ENCODE results near the gene BPIFA3. TPM values are rescaled to one million over a fixed set of nuclear protein-coding genes. Genes with fewer than 3 reads are reported as not detected.

BPIFA3 gene
- total RNA-seq, 1 experiment from 2014 or later: not detected

- Histone ChIP-seq H3F3A (ENCODE audit: insufficient read depth, low read depth) (peaks cover 10% of the 10 kb centered on the region; the same call in 1 of the 2 replicates), H3K9me2 (ENCODE audit: insufficient read depth) (no peaks in the 10 kb centered on the region), H3K27ac (peak overlapping the region; percentile 33), H4K20me1 (ENCODE audit: insufficient read depth) (no peaks in the 10 kb centered on the region), H3K9me3 (ENCODE audit: insufficient read depth, low read depth) (peaks cover 4% of the 10 kb centered on the region), H3K4me1 (replicated peaks; ENCODE audit: insufficient read depth) (peaks cover 32% of the 10 kb centered on the region; the same call in 1 of the 2 replicates), H3K4me2 (no peak overlapping the region), H3K36me3 (ENCODE audit: low read depth) (no peaks in the 10 kb centered on the region), H3K4me3 (no peak overlapping the region), H3K27me3 (ENCODE audit: insufficient read depth, low read depth) (no peaks in the 10 kb centered on the region), H3K79me2 (ENCODE audit: low read depth) (no peaks in the 10 kb centered on the region), H2AFZ (no peak overlapping the region)
- intact Hi-C loops (cut with micrococcal nuclease; ENCODE audit: unreplicated experiment): no loop called here
- POLR2A ChIA-PET (ENCODE audit: unreplicated experiment): no interaction called here
- CTCF ChIA-PET: interaction anchor here (0.6 kb wide), 1 partner anchor 588 kb away, joined by 3 read pairs; no protein-coding TSS in a partner anchor
- DNase-seq: no peak
- TF ChIP-seq EZH2 (IDR thresholded peaks at IDR 0.05; ENCODE audit: low read depth) (no peak), CTCF (conservative IDR thresholded peaks at IDR 0.05) (no peak)
- BruUV-seq (replicated peaks): no TSS peak
Observed at GRCh38 chr20:33261465-33261864, 44.3 kb downstream of the BPIFA3 start.

GRCh38 chr20:33262658-33263065 is 45.5 kb downstream of the BPIFA3 start:
- peak overlapping the region; percentile 20; the same call in 1 of the 2 replicates for H3K4me2 ChIP-seq
- no TSS peak for BruUV-seq (replicated peaks)
- intact Hi-C loops (cut with micrococcal nuclease; ENCODE audit: unreplicated experiment): loop anchor here (1.0 kb wide), 2 partner anchors 30 to 37 kb away; no protein-coding TSS in a partner anchor
- peak; percentile 38 to 66 for DNase-seq
- no peaks in the 10 kb centered on the region for H3K27me3 ChIP-seq (ENCODE audit: insufficient read depth, low read depth)
- H3K9me3 ChIP-seq (ENCODE audit: insufficient read depth, low read depth): peaks cover 4% of the 10 kb centered on the region
- H3K4me1 ChIP-seq (replicated peaks; ENCODE audit: insufficient read depth): peaks cover 32% of the 10 kb centered on the region; the same call in 1 of the 2 replicates
- H2AFZ ChIP-seq: no peak overlapping the region
- H3F3A ChIP-seq (ENCODE audit: insufficient read depth, low read depth): peaks cover 10% of the 10 kb centered on the region; the same call in 1 of the 2 replicates
- TF ChIP-seq CTCF (conservative IDR thresholded peaks at IDR 0.05): peak; percentile 65; the same call in 1 of the 2 replicates
- no peak for TF ChIP-seq EZH2 (IDR thresholded peaks at IDR 0.05; ENCODE audit: low read depth)
- no peaks in the 10 kb centered on the region for H4K20me1 ChIP-seq (ENCODE audit: insufficient read depth)
- ChIA-PET CTCF (interaction anchor here (0.5 to 1.3 kb wide), 6 partner anchors 29 to 766 kb away, joined by 3 to 14 read pairs (median 4); no protein-coding TSS in a partner anchor), POLR2A (ENCODE audit: unreplicated experiment) (interaction anchor here (0.6 kb wide), 1 partner anchor 20 kb away, joined by 4 read pairs; no protein-coding TSS in a partner anchor)
- peak overlapping the region; percentile 33 for H3K27ac ChIP-seq
- no peak overlapping the region for H3K4me3 ChIP-seq
- H3K79me2 ChIP-seq (ENCODE audit: low read depth): no peaks in the 10 kb centered on the region
- H3K9me2 ChIP-seq (ENCODE audit: insufficient read depth): no peaks in the 10 kb centered on the region
- no peaks in the 10 kb centered on the region for H3K36me3 ChIP-seq (ENCODE audit: low read depth)

- peaks cover 32% of the 10 kb centered on the region; the same call in 1 of the 2 replicates for H3K4me1 ChIP-seq (replicated peaks; ENCODE audit: insufficient read depth)
- ChIA-PET POLR2A (ENCODE audit: unreplicated experiment) (no interaction called here), CTCF (no interaction called here)
- TF ChIP-seq CTCF (conservative IDR thresholded peaks at IDR 0.05) (no peak), EZH2 (IDR thresholded peaks at IDR 0.05; ENCODE audit: low read depth) (no peak)
- no peak overlapping the region for H3K4me3 ChIP-seq
- H3K9me2 ChIP-seq (ENCODE audit: insufficient read depth): no peaks in the 10 kb centered on the region
- intact Hi-C loops (cut with micrococcal nuclease; ENCODE audit: unreplicated experiment): no loop called here
- no peaks in the 10 kb centered on the region for H4K20me1 ChIP-seq (ENCODE audit: insufficient read depth)
- H3K27ac ChIP-seq: no peak overlapping the region
- H3K79me2 ChIP-seq (ENCODE audit: low read depth): no peaks in the 10 kb centered on the region
- DNase-seq: no peak
- H3K27me3 ChIP-seq (ENCODE audit: insufficient read depth, low read depth): no peaks in the 10 kb centered on the region
- H3F3A ChIP-seq (ENCODE audit: insufficient read depth, low read depth): peaks cover 10% of the 10 kb centered on the region; the same call in 1 of the 2 replicates
- no TSS peak for BruUV-seq (replicated peaks)
- peaks cover 4% of the 10 kb centered on the region for H3K9me3 ChIP-seq (ENCODE audit: insufficient read depth, low read depth)
- no peak overlapping the region for H3K4me2 ChIP-seq
- H2AFZ ChIP-seq: no peak overlapping the region
- no peaks in the 10 kb centered on the region for H3K36me3 ChIP-seq (ENCODE audit: low read depth)
Observed at GRCh38 chr20:33263784-33264183, 46.6 kb downstream of the BPIFA3 start.
